ENCODE data around the gene ZNF366.

DNA sequence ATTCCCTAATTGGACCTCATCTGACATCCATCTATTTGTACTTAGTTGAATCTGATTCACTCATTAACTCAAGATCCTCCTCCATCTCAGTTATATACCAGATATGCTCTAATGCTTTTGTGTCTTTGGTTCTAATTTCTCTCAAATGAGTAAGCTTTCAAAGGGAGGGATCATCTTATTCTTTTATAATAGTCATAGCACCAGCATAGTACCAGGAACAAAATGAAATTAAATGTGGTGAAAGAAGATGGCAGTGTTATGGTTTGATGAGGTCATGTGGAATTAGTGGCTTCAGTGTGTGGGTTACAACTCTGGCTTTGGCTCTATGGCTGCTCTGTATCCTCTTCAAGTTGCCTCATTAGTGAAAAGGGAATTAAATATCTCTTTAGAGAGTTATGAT is 32.5 kb upstream of the ZNF366 start:
- TF ChIP-seq, protein P1, sequence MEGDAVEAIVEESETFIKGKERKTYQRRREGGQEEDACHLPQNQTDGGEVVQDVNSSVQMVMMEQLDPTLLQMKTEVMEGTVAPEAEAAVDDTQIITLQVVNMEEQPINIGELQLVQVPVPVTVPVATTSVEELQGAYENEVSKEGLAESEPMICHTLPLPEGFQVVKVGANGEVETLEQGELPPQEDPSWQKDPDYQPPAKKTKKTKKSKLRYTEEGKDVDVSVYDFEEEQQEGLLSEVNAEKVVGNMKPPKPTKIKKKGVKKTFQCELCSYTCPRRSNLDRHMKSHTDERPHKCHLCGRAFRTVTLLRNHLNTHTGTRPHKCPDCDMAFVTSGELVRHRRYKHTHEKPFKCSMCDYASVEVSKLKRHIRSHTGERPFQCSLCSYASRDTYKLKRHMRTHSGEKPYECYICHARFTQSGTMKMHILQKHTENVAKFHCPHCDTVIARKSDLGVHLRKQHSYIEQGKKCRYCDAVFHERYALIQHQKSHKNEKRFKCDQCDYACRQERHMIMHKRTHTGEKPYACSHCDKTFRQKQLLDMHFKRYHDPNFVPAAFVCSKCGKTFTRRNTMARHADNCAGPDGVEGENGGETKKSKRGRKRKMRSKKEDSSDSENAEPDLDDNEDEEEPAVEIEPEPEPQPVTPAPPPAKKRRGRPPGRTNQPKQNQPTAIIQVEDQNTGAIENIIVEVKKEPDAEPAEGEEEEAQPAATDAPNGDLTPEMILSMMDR (conservative IDR thresholded peaks at IDR 0.05; ENCODE audit: low read length), result no peak
- no peak for TF ChIP-seq EZH2phosphoT487 (IDR thresholded peaks at IDR 0.05; ENCODE audit: borderline replicate concordance)
